Activated CD8-positive, alpha-beta memory T cell treated with anti-CD3 and anti-CD28 coated beads, Interleukin-2, amount 50 U/mL, for 48 hours (primary cell): ENCODE measurements around the gene ZNF385A.

ENCODE experiments used
- DNase-seq: peaks from one replicate; pipeline ENCODE4 v3.0.0-alpha.2; 2020

Gene ZNF385A

DNA sequence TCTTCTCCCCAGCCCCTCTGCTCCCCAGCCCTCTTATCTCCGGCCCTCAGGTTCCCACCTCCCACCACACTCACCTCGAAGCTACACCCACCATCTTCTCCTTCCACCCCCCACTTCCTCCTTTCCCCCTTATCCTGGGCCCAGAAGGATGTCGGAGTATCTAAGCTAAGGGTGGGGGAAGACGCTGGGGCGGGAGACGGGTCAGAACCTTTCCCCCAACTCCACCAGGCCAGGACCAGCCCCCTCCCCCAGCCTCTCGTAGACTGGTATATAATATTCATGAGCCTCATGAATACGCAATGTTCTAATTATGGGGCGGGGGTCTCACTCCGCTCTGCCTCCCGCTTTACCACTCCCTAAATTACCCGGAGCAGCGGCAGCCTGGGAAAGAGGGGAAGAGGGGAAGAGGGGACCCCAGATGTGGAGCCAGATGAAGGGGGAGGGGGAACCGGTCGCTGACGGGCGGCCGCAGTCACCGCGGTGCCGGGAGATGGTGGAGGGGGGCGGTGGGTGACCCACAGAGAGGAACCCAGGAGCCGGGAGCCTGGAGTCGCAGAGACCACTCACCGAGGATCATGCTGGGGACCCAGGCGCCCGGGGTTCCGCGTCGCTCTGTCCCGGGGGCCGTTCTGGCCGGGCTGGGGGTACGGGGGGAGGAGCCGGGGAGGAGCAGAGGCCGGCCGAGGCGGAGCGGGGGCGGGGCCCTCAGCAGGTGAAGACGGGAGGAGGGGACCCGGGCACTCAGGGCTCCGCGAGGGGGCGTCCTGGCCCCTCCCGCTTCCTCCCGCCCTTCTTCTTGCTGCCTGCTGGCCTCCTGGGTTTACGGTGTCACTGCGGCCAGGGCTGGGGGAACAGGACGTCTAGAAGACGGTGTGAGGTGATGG, 6.4 kb upstream of the ZNF385A start:
- DNase-seq: peak; percentile 84

DNA sequence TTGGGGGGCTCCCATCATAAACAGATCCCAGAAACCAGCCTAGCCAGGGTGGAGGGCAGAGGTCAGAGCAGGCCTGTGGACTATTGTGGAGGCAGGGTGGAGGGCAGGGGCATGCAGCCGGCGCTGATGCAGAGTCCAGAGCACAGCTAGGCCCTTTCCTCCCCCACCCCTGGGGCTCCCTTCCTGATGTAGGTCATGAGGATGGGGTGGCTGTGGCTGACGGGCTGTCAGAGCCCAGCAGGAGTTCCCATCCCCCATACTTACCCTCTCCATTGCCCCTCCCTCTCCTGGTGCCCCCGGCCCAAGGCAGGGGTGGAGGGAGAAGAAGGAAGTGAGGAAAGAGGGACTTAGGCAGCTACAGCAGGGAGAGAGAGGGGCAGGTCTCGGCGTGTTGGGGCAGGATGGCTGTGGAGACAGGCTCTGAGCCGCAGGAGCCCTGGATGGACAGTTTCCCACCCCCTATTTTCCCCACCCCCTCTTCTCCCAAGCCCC, 5.7 kb upstream of the ZNF385A start:
- DNase-seq: no peak

- DNase-seq: no peak
These were observed 5.2 kb upstream of the ZNF385A start for GRCh38 chr12:54389607-54390175.

DNA sequence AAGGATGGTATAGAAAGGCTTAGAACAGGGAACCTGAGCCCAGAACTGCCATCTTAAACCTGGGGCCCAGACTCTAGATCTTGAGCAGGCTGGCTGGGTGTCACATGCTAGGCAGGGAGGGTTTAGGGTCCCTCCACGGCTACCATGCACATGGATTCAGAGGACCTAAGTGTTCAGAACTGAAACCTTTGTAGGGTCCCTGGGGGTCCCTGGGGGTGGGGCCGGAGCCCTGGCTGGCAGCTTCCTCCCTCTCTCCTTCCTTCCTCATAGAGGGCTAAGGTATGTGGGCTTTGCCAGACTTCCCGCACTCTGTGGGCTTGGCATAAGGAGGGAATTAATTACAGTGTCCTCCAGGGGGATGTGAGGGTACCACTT, 4.6 kb upstream of the ZNF385A start:
- DNase-seq: no peak

- DNase-seq: no peak
These were observed 4.0 kb upstream of the ZNF385A start for GRCh38 chr12:54388237-54389133.

DNA sequence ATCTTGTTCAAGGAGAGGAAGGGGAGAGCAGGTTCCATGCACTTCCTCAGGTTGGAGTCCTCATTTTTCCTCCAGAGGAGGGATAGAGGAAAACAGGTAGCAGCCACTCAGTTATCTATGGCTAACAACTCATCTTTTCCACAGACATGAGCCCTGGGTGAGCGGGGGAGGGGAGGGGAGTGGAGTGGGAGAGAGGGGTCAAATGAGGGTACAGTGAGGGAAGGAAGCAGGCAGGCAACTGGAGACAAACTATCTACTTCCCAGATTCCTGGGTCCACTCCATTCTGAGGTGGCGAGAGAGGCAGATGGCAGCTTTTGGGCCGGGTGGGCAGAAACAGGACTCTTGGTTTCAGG, 2.6 kb upstream of the ZNF385A start:
- no peak for DNase-seq

- no peak for DNase-seq
These were observed 2.0 kb upstream of the ZNF385A start for GRCh38 chr12:54386403-54387113.

DNA sequence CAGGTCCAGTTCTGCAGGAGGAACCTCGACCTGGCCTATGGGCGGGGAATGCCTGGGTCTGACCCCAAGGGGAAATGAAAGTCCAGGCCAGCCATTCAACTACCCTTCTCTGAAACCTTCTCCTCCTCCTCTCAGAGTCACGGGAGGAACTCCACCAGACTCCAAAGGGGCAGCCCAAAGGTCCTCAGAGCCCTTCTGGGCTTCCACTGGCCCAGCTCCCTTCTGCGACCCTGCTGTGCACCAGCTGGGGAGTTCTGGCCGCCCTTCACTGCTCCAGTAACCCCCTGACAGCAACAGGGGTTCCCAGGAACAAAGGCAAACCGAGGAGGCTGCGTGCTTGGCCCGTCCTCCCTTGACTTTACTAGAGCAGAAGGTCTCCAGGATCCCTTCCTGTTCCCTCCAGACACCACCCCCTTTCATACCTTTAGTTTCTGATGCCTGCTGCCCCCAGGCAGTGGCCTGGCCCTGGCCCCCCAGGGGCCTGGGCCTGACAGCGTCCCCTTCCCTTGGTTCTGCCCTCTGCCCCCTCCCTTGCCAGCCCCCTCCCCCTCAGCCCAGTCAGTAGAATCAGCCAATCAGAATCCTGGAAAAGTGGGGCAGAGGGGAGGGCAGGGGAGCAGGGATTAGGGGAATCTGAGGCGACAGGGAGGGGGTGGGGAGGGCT, 850 bp upstream of the ZNF385A start:
- DNase-seq: no peak

GRCh38 chr12:54383041-54383609, 1.4 kb downstream of the ZNF385A start:
- DNase-seq: peak; percentile 69

DNA sequence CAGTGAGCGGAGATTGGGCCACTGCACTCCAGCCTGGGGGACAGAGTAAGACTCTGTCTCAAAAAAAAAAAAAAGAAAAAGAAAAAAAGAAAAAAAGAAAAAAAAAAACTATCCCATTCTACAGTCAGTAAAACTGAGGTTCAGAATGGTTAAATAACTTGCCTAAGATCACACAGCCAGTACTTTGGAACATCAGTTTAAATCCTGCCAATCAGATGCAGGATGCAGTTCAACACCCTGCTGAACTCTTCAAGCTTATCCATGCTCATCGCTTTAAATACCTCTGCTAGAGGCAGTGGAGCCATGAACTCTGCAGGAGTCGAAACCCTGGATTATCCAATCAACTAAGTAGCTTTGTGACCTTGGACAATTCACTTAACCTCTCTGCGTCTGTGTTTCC, 3.4 kb downstream of the ZNF385A start:
- DNase-seq: no peak

GRCh38 chr12:54379398-54380201, 4.9 kb downstream of the ZNF385A start:
- peak; percentile 94 for DNase-seq

GRCh38 chr12:54378796-54379397, 5.6 kb downstream of the ZNF385A start:
- DNase-seq: no peak

- DNase-seq: no peak
These were observed 6.6 kb downstream of the ZNF385A start for GRCh38 chr12:54377797-54378515.

DNA sequence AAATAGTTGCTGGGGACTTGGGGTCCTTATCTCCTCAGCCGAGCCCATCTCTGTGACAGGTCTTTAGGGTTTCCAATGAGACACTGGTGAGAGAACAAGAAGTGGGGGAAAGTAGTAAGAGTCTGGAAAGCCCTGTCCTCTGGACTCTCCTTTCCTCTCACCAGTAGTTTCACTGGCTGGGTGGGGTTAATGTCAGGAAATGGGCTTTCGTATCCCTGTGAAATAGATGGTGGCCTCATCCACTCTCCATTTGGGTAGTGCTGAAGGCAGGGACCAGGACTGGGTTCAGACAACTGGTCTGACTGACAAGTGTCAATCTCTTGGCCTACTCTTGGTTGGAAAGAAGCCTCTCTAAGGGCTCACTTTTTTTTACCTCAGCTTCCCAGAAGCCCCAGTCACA, 7.5 kb downstream of the ZNF385A start:
- no peak for DNase-seq

DNA sequence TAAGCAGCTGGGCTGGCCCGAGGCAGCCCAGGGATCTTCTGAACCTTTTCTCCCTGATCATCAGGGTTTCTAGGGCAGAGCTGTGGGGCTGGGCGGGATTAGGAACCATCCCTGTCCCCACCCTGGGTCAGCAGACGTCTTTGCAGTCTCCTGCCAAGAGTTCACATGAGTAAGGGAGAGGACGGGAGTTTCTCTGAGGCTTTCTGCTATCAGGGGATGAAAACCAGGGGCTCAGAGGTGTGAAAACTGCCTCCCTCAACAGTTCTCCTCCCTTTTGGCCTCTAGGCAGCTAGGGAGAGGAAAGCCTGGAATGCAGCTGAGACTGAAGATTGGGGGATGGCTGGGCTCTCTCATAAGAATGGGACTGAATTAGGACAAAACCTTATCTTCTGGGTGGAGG, 7.9 kb downstream of the ZNF385A start:
- DNase-seq: no peak

DNA sequence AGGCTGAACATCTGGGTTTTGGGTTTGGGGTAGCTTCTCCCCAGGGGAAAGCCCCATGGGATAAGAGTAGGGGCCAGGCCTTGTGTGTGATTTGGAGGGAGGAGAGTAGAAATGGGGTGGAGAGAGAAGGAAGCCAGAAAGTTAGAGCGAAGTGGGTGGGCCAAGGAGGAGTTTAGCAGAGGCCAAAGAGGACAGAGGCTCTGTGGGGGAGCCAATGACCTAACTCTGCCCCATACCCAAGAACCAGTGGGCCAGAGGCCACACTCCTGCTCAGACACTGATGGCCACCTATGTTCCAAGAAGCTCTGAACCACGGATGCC, 9.3 kb downstream of the ZNF385A start:
- no peak for DNase-seq

DNA sequence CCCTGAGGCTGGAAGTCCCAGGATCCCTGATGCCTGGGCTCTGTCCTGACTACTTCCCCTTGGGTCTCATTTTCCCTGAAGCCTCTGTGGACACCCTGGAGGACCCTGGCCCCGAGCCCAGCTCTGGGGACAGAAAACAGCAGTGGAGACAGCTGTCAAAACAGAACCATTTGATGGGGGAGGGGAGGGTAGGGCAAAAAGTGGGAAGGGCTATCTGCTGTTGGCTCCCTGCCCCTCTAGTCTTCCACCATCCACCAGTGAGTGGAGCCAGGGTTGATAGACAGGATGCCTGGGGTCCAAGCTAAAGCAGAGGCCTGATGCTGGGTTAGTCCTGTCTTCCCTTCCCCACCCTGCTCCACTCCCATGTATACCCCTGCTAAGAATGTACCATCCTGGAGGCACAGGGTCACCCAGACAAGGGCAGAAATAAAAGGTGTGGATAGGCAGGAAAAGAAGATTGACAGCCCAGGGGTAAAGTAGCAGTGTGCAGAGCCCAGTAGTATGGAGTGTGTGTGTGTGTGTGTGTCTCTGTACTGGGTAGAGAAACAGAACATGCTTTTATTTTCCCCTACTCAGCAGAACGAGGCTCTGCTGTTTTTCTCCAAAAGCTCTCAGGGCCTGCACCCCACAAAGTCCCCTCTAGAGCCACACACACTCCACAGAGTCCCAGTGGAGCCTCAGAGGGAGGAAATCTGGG, 9.8 kb downstream of the ZNF385A start:
- no peak for DNase-seq

DNA sequence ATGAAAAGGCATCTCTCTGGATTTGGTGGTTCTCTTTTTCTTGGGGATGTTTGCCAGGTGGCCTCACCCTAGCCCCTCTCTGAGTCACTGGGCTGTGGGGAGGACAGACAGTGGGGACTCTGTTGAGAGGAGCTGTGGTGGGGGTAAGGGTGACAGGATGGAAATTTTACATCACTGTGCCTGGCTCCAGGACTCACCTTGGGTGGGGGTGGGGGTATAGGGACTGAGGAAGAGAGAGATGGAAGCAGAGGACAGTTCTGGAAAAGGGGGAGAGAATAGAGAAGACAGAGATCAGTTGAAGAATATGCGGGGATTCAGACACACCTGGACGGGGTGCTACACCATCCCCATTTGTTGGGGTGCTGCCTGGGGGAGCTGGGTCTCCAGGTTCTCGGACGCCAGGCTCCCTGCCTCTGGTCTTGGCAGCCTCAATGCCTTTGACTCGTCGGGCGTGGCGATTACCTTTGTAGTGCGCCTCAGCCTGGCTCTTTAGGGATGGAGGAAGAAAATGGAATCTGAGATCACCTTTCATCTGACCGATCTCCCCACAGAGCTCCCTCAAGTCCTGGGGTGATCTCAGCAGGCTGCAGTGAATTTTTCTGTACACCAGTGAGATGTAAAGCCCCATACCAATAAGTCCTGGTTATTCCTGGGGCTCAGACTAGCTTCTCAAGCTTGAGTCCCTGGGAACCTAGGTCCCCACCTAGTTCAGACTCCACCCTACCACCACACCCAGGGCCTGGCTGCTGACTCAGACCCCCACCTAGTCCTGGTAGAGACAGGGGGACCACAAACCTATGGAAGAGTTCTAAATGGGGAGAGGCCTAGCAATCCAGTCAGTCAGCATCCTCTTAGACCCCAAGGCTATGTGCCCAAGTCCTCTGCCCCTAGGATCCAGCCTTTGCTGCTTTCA, 10.6 kb downstream of the ZNF385A start:
- DNase-seq: no peak
